SU-DHL-6 (cell line): ENCODE data around the gene POU6F2.

Experiments used
- H2AFZ ChIP-seq: fragments of 200-600 bp; sonication (generic); 2 replicates; pipeline ENCODE4 v1.6.1; 2014; ENCODE audit warnings: low read depth, mild to moderate bottlenecking, moderate library complexity, mixed read lengths, antibody characterized with exemption, low read length; ENCODE audit not compliant: severe bottlenecking
- H3F3A ChIP-seq: fragments of 200-600 bp; shearing (Covaris generic); 2 replicates; pipeline ENCODE4 v1.6.0; 2016; ENCODE audit warnings: antibody characterized with exemption, mild to moderate bottlenecking; ENCODE audit not compliant: insufficient read depth
- H3K27ac ChIP-seq: fragments of 200-600 bp; sonication (generic); 2 replicates; pipeline ENCODE4 v1.5.1; 2016; ENCODE audit warnings: low read depth, mild to moderate bottlenecking, low read length, moderate library complexity, mixed read lengths
- H3K27me3 ChIP-seq: fragments of 200-600 bp; sonication (generic), shearing (Covaris generic); 2 replicates; pipeline ENCODE4 v1.6.0; 2014; ENCODE audit warnings: mild to moderate bottlenecking, low read length
- H3K36me3 ChIP-seq: fragments of 200-600 bp; sonication (generic); 2 replicates; pipeline ENCODE4 v1.6.1; 2014; ENCODE audit warnings: mild to moderate bottlenecking, low read length, mixed read lengths
- H3K4me2 ChIP-seq: fragments of 300-600, 200-600 bp; shearing (Covaris generic), sonication (generic); 2 replicates; pipeline ENCODE4 v1.6.0; 2014; ENCODE audit warnings: low read length, low read depth, mild to moderate bottlenecking; ENCODE audit not compliant: poor library complexity, severe bottlenecking
- H3K4me3 ChIP-seq: fragments of 200-600 bp; sonication (generic); 2 replicates; pipeline ENCODE4 v1.5.1; 2014; ENCODE audit warnings: antibody characterized with exemption, low read length, mild to moderate bottlenecking, mixed read lengths; ENCODE audit not compliant: insufficient read depth, poor library complexity, severe bottlenecking
- H3K79me2 ChIP-seq: fragments of 200-600 bp; sonication (generic); 2 replicates; pipeline ENCODE4 v1.6.1; 2014; ENCODE audit warnings: mild to moderate bottlenecking, low read length, moderate library complexity; ENCODE audit not compliant: insufficient read depth
- H3K9ac ChIP-seq: fragments of 200-600 bp; sonication (generic); 2 replicates; pipeline ENCODE4 v1.7.0; 2014; ENCODE audit warnings: mild to moderate bottlenecking, low read length
- H3K9me2 ChIP-seq: fragments of 200-600 bp; sonication (generic); replicated peaks from 2 replicates; pipeline ENCODE4 v1.6.1; 2014; ENCODE audit warnings: low read length; ENCODE audit not compliant: insufficient read depth
- H3K9me3 ChIP-seq: fragments of 200-600 bp; sonication (generic); 2 replicates; pipeline ENCODE4 v1.6.1; 2014; ENCODE audit warnings: low read length, mixed read lengths; ENCODE audit not compliant: insufficient read depth
- H4K20me1 ChIP-seq: fragments of 200-600 bp; sonication (generic); 2 replicates; pipeline ENCODE4 v1.6.1; 2014; ENCODE audit warnings: low read depth, mild to moderate bottlenecking, antibody characterized with exemption, low read length, moderate library complexity, mixed read lengths
- EZH2phosphoT487 ChIP-seq: fragments of 200-600 bp; sonication (generic), shearing (Covaris generic); conservative IDR thresholded peaks from 2 replicates; pipeline ENCODE4 v1.6.1; 2018; ENCODE audit warnings: mild to moderate bottlenecking, antibody characterized with exemption, low read length, moderate library complexity, mixed read lengths
- TF ChIP-seq, protein P1 (sequence below): fragments of 200-600 bp; sonication (generic); IDR thresholded peaks from one replicate; pipeline ENCODE4 v1.5.1; 2017; ENCODE audit warnings: antibody characterized with exemption, mild to moderate bottlenecking, low read length, moderate library complexity; ENCODE audit not compliant: insufficient read depth, poor library complexity, severe bottlenecking

The POU6F2 gene

DNA sequence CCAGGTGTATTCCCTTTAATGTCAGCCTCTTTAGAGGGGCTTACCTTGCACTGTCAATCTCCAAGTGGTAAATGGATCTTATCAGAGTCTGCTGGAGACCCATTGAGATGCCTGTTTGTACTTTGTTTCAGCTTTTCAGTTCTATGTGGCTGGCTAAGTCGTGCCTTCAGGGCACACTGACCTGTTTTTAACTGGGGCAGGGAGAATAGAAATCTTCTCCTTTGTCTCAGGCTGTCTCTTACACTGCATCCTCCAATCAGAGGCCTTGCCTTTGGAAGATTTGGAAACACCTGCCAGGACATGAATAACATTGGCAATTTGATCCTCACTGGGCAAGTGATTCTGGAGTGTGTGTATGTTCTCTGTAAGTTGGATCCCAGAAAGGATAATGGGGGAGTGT, 65.0 kb downstream of the POU6F2 start:
- H3K36me3 ChIP-seq = no peaks in the 10 kb centered on the region
- H3K4me2 ChIP-seq = no peak overlapping the region
- no peaks in the 10 kb centered on the region for H3K27me3 ChIP-seq
- H3K9ac ChIP-seq = no peak overlapping the region
- H3K9me2 ChIP-seq = no peaks in the 10 kb centered on the region
- no peak overlapping the region for H3K4me3 ChIP-seq
- no peaks in the 10 kb centered on the region for H4K20me1 ChIP-seq
- no peaks in the 10 kb centered on the region for H3K79me2 ChIP-seq
- TF ChIP-seq EZH2phosphoT487 = no peak
- TF ChIP-seq, protein P1, sequence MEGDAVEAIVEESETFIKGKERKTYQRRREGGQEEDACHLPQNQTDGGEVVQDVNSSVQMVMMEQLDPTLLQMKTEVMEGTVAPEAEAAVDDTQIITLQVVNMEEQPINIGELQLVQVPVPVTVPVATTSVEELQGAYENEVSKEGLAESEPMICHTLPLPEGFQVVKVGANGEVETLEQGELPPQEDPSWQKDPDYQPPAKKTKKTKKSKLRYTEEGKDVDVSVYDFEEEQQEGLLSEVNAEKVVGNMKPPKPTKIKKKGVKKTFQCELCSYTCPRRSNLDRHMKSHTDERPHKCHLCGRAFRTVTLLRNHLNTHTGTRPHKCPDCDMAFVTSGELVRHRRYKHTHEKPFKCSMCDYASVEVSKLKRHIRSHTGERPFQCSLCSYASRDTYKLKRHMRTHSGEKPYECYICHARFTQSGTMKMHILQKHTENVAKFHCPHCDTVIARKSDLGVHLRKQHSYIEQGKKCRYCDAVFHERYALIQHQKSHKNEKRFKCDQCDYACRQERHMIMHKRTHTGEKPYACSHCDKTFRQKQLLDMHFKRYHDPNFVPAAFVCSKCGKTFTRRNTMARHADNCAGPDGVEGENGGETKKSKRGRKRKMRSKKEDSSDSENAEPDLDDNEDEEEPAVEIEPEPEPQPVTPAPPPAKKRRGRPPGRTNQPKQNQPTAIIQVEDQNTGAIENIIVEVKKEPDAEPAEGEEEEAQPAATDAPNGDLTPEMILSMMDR = no peak
- no peaks in the 10 kb centered on the region for H3F3A ChIP-seq
- H3K27ac ChIP-seq = no peak overlapping the region
- H2AFZ ChIP-seq = no peak overlapping the region
- no peaks in the 10 kb centered on the region for H3K9me3 ChIP-seq

DNA sequence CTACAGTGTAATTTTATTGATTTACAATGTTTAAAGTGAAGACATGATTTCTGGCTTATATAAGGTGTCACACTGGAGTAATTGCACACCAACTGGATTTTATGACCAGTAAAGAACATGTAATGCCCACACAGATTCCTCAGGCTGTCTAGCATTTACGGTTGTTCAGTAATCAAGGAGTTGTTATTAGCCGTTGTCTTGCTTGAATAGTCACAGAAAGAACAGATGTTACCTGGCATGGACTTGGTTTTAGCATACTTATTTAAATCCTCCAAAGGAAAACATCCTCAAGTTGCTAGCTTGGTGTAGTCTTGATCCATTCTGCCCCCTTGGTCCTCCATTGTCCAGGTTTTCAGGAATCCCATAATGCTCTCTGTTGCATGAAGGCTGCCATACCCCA, 65.8 kb downstream of the POU6F2 start:
- Histone ChIP-seq H3F3A (no peaks in the 10 kb centered on the region), H3K4me2 (no peak overlapping the region)

DNA sequence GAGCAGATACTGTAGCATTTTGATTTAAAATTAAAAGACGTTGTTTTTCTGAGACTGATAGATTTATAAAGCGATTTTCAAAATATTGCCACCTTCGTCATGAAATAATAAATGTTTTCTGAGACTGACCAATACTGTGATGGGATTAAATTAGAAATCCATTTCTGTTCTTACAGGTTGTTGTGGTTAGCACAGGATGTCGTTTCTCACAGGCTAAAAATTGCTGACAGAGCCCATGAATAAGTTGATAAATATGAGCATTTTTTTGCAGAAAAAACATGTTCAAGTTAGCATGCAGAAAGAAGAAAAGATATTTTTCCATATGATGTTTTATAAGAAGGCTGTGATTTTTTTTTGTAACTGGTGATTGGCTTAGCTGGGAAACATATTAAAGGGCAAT, 66.8 kb downstream of the POU6F2 start:
- Histone ChIP-seq H3K79me2 (no peaks in the 10 kb centered on the region), H3K4me3 (no peak overlapping the region), H4K20me1 (no peaks in the 10 kb centered on the region), H3K36me3 (no peaks in the 10 kb centered on the region), H3K9ac (no peak overlapping the region), H2AFZ (no peak overlapping the region), H3F3A (no peaks in the 10 kb centered on the region), H3K4me2 (no peak overlapping the region), H3K27ac (no peak overlapping the region), H3K9me3 (peaks cover 6% of the 10 kb centered on the region; the same call in 1 of the 2 replicates), H3K9me2 (no peaks in the 10 kb centered on the region), H3K27me3 (no peaks in the 10 kb centered on the region)
- TF ChIP-seq EZH2phosphoT487 = no peak
- TF ChIP-seq, protein P1 = no peak

More for the DNA sequence above, 65.8 kb downstream of the POU6F2 start:
- Histone ChIP-seq H4K20me1 (no peaks in the 10 kb centered on the region), H2AFZ (no peak overlapping the region), H3K36me3 (no peaks in the 10 kb centered on the region), H3K9me3 (no peaks in the 10 kb centered on the region), H3K27me3 (no peaks in the 10 kb centered on the region), H3K9ac (no peak overlapping the region), H3K27ac (no peak overlapping the region), H3K9me2 (no peaks in the 10 kb centered on the region), H3K79me2 (no peaks in the 10 kb centered on the region), H3K4me3 (no peak overlapping the region)
- no peak for TF ChIP-seq EZH2phosphoT487
- TF ChIP-seq, protein P1 = no peak
